Fibroblast of pulmonary artery (primary cell): ENCODE results near the gene MAP4K4.

ENCODE experiments used
- DNase-seq: peaks from one replicate; pipeline ENCODE4 v3.0.0-alpha.2; 2010; ENCODE audit warnings: low read depth
- H3K4me3 ChIP-seq: replicated peaks from 2 replicates; pipeline ENCODE4 v1.5.1; 2011; ENCODE audit warnings: low read depth, mild to moderate bottlenecking, control low read depth, low read length, moderate library complexity
- TF ChIP-seq, protein P1 (sequence below): IDR thresholded peaks from 2 replicates; pipeline ENCODE4 v1.5.1; 2011; ENCODE audit warnings: mild to moderate bottlenecking, control low read depth, low read length, inconsistent platforms; ENCODE audit errors: missing control alignments

MAP4K4 gene

DNA sequence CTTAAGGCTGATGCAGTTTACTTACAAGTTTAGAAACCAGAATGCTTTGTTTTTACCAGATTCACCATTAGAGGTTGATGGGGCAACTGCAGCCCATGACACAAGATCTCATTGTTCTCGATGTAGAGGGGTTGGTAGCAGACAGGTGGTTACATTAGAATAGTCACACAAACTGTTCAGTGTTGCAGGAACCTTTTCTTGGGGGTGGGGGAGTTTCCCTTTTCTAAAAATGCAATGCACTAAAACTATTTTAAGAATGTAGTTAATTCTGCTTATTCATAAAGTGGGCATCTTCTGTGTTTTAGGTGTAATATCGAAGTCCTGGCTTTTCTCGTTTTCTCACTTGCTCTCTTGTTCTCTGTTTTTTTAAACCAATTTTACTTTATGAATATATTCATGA is 194.9 kb downstream of the MAP4K4 start:
- no peak for DNase-seq
- no peak overlapping the region for H3K4me3 ChIP-seq
- TF ChIP-seq, protein P1, sequence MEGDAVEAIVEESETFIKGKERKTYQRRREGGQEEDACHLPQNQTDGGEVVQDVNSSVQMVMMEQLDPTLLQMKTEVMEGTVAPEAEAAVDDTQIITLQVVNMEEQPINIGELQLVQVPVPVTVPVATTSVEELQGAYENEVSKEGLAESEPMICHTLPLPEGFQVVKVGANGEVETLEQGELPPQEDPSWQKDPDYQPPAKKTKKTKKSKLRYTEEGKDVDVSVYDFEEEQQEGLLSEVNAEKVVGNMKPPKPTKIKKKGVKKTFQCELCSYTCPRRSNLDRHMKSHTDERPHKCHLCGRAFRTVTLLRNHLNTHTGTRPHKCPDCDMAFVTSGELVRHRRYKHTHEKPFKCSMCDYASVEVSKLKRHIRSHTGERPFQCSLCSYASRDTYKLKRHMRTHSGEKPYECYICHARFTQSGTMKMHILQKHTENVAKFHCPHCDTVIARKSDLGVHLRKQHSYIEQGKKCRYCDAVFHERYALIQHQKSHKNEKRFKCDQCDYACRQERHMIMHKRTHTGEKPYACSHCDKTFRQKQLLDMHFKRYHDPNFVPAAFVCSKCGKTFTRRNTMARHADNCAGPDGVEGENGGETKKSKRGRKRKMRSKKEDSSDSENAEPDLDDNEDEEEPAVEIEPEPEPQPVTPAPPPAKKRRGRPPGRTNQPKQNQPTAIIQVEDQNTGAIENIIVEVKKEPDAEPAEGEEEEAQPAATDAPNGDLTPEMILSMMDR: no peak

DNA sequence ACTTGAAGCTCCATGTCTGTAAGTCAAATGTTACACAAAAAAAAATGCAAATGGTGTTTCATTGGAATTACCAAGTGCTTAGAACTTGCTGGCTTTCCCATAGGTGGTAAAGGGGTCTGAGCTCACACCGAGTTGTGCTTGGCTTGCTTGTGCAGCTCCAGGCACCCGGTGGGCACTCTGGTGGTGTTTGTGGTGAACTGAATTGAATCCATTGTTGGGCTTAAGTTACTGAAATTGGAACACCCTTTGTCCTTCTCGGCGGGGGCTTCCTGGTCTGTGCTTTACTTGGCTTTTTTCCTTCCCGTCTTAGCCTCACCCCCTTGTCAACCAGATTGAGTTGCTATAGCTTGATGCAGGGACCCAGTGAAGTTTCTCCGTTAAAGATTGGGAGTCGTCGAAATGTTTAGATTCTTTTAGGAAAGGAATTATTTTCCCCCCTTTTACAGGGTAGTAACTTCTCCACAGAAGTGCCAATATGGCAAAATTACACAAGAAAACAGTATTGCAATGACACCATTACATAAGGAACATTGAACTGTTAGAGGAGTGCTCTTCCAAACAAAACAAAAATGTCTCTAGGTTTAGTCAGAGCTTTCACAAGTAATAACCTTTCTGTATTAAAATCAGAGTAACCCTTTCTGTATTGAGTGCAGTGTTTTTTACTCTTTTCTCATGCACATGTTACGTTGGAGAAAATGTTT is 196.3 kb downstream of the MAP4K4 start:
- TF ChIP-seq, protein P1: no peak
- peak; percentile 28 for DNase-seq
- no peak overlapping the region for H3K4me3 ChIP-seq

DNA sequence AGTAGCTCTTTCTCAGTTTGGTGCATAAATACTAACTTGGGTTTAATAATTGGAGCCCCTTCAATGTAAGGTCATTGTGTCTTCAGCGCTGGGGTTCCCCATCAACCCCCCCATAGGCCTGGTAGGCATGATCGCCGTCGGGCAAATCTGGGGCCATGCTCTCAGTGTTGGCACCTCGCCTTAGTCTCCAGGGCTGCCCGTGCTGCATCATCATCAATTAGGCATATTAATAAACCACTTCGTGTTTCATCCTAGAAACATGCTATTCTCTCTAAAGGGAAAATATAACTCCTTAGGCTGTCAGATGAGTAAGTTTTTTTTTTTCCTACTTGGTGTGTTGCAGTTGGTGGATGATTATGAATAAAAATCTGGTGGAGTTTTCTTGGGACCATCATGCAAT is 197.5 kb downstream of the MAP4K4 start:
- H3K4me3 ChIP-seq: no peak overlapping the region
- TF ChIP-seq, protein P1: no peak
- no peak for DNase-seq

DNA sequence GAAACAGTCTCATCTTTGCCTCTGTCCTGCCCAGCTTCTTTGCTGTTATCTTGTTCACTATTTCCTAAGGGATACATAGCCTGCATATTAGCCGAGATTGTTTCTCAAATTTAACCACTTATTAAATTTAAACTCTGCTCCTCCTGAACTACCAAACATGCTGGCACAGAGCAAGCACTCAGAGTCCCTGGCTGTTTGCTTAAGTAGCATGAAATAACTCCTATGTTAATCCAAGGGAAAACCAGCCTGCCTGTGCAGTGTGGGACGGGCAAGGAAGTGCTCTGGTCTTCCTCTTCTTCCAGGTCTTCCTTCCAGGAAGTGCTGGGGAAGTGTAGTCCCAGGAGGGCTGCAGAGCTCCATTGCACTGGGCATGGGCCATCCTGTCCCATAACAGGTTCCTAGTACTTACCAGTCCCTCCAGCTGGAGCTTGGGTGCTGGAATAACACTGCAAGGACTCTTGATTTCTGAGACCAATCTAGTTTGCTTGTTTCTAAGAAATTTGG is 198.4 kb downstream of the MAP4K4 start:
- DNase-seq: no peak

DNA sequence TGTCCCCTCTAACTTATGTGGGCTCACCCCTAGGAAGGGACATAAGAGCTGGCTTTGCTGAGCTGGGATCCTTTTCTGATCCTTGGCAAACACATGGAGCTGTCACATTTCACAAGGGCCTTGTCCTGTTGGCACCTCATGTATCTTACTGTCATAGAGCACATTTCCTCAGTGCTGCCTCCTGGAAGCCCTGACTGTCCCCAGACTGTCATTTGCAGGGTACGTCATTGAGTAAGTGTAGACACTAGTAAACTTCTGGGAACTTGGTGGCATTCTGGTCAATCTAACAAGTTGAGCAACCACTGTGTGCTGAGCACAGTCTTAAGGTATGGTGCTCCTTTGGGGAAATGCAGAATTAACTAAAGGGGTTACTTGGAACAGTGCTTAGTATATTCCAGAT is 199.8 kb downstream of the MAP4K4 start:
- H3K4me3 ChIP-seq: no peak overlapping the region
- TF ChIP-seq, protein P1: no peak
- DNase-seq: no peak

More for the DNA sequence above, 198.4 kb downstream of the MAP4K4 start:
- TF ChIP-seq, protein P1: no peak
- no peak overlapping the region for H3K4me3 ChIP-seq

DNA sequence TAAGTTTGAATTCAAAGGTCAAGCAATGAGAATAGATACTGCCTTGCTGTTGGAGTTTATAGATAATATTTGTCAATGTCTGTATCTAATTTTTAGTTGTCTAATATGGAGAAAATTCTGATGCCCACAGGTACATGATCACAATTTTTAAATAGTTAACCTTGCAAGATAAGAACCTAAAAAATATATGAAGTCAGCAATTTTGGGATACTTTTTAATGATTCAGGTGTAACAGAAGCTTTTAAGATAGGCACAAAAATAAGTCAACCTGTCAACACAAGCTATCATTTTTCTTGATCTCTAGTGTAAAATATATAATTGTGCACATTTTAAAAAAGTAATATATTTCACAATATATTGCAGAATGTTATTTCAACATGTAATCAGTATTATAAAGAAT is 201.8 kb downstream of the MAP4K4 start:
- no peak overlapping the region for H3K4me3 ChIP-seq
- DNase-seq: no peak
- TF ChIP-seq, protein P1: no peak

DNA sequence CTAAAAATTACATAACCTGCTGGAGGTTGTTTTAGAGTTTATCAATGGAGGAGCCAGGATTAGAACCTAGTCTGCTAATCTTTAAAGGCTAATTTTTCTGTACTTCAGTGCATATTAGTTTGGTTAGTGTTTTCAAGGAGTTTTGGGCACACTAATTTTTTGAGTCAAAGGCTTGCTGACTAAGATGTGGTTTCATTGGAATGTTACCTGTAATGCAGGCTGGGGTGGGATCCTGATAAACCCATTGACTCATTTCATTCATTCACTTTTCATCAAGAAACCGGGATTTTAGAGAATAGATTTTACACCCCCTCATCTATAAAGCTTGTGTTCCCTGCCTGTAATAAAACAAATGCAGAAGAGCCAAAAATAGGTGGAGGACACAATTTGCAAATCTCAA is 202.4 kb downstream of the MAP4K4 start:
- H3K4me3 ChIP-seq: no peak overlapping the region
- no peak for DNase-seq
- TF ChIP-seq, protein P1: no peak
